Epithelial cell of proximal tubule (primary cell): ENCODE results near the gene FGFR2. TPM values are rescaled to one million over a fixed set of nuclear protein-coding genes. Genes with fewer than 3 reads are reported as not detected.
A peak's percentile ranks its signal among the peaks of the same experiment; 100 is the strongest.

Experiments used
- DNase-seq: peaks from one replicate; pipeline ENCODE4 v3.0.0-alpha.2; 2011; ENCODE audit warnings: low read depth
- H3K4me3 ChIP-seq: 2 replicates; pipeline ENCODE4 v1.5.1; 2011; ENCODE audit warnings: low read depth, mild to moderate bottlenecking, low read length
- CTCF ChIP-seq: conservative IDR thresholded peaks from 2 replicates; pipeline ENCODE4 v1.5.1; 2012; ENCODE audit warnings: low read depth, mild to moderate bottlenecking, low read length
- total RNA-seq: library from RNA; depleted of rRNA; stranded (reverse); fragments of >200 nt; gene quantifications from 2 replicates; pipeline ENCODE4 v1.2.3, GENCODE V29; 2015

Gene FGFR2
- total RNA-seq, 1 donor from 2014 or later: 1.6 TPM

- DNase-seq: no peak
- TF ChIP-seq CTCF: no peak
- H3K4me3 ChIP-seq: peak overlapping the region; percentile 41
Measured at GRCh38 chr10:121595351-121595805, 2.9 kb downstream of the FGFR2 start.

GRCh38 chr10:121594623-121595350 is 3.5 kb downstream of the FGFR2 start:
- TF ChIP-seq CTCF: no peak
- H3K4me3 ChIP-seq: no peak overlapping the region
- no peak for DNase-seq

- no peak for DNase-seq
- no peak overlapping the region for H3K4me3 ChIP-seq
- TF ChIP-seq CTCF: no peak
Measured at GRCh38 chr10:121594076-121594475, 4.2 kb downstream of the FGFR2 start.

GRCh38 chr10:121593281-121594075 is 4.8 kb downstream of the FGFR2 start:
- TF ChIP-seq CTCF: no peak
- H3K4me3 ChIP-seq: no peak overlapping the region
- DNase-seq: no peak

GRCh38 chr10:121592155-121592890 is 5.9 kb downstream of the FGFR2 start:
- DNase-seq: no peak
- no peak overlapping the region for H3K4me3 ChIP-seq
- peak; percentile 20 for TF ChIP-seq CTCF

- H3K4me3 ChIP-seq: no peak overlapping the region
- DNase-seq: no peak
- no peak for TF ChIP-seq CTCF
Measured at GRCh38 chr10:121591186-121591585, 7.1 kb downstream of the FGFR2 start.
